Neural cell (in vitro differentiated cells): ENCODE data around the gene COPS9. TPM values are rescaled to one million over a fixed set of nuclear protein-coding genes. Genes with fewer than 3 reads are reported as not detected.

Experiments used
- H2AFZ ChIP-seq: fragments of 200-600, 300-800 bp; sonication (generic), shearing (Covaris generic); 2 replicates; pipeline ENCODE4 v1.6.0; 2014; ENCODE audit warnings: low read depth, mild to moderate bottlenecking, antibody characterized with exemption, low read length, moderate library complexity
- H3F3A ChIP-seq: fragments of 200-600 bp; shearing (Covaris generic); 2 replicates; pipeline ENCODE4 v1.6.1; 2016; ENCODE audit warnings: mild to moderate bottlenecking, moderate library complexity, mixed read lengths, antibody characterized with exemption, low read length; ENCODE audit not compliant: insufficient read depth, poor library complexity, severe bottlenecking
- H3K27ac ChIP-seq: fragments of 200-600, 300-800 bp; sonication (generic), shearing (Covaris generic); 2 replicates; pipeline ENCODE4 v1.5.1; 2014; ENCODE audit warnings: mild to moderate bottlenecking, low read length, moderate library complexity
- H3K27me3 ChIP-seq: fragments of 300-800, 200-600 bp; sonication (generic), shearing (Covaris generic); 2 replicates; pipeline ENCODE4 v1.6.0; 2014; ENCODE audit warnings: mild to moderate bottlenecking, low read depth, low read length, moderate library complexity; ENCODE audit not compliant: insufficient read depth
- H3K36me3 ChIP-seq: fragments of 300-800, 200-600 bp; sonication (generic), shearing (Covaris generic); 2 replicates; pipeline ENCODE4 v1.5.1; 2014; ENCODE audit warnings: mild to moderate bottlenecking, antibody characterized with exemption, low read length, moderate library complexity; ENCODE audit not compliant: insufficient read depth
- H3K4me2 ChIP-seq: fragments of 300-800, 200-600 bp; sonication (generic), shearing (Covaris generic); 2 replicates; pipeline ENCODE4 v1.6.0; 2014; ENCODE audit warnings: mild to moderate bottlenecking, low read length
- H3K4me3 ChIP-seq: fragments of 300-800, 200-600 bp; sonication (generic), shearing (Covaris generic); 2 replicates; pipeline ENCODE4 v1.5.1; 2014; ENCODE audit warnings: mild to moderate bottlenecking, low read length, moderate library complexity
- H3K79me2 ChIP-seq: fragments of 200-600 bp; shearing (Covaris generic); replicated peaks from 2 replicates; pipeline ENCODE4 v1.6.0; 2014; ENCODE audit warnings: mild to moderate bottlenecking, low read length, moderate library complexity; ENCODE audit not compliant: insufficient read depth
- H3K9ac ChIP-seq: fragments of 300-800, 200-600 bp; sonication (generic), shearing (Covaris generic); 2 replicates; pipeline ENCODE4 v1.6.1; 2016; ENCODE audit warnings: mild to moderate bottlenecking, low read length, mixed read lengths
- H3K9me2 ChIP-seq: fragments of 200-600 bp; shearing (Covaris generic); 2 replicates; pipeline ENCODE4 v1.6.1; 2016; ENCODE audit warnings: mild to moderate bottlenecking, low read length, mixed read lengths; ENCODE audit not compliant: insufficient read depth
- H3K9me3 ChIP-seq: fragments of 200-600, 300-800 bp; sonication (generic), shearing (Covaris generic); 2 replicates; pipeline ENCODE4 v1.6.1; 2016; ENCODE audit warnings: mild to moderate bottlenecking, mixed run types, low read length, moderate library complexity, mixed read lengths
- H4K20me1 ChIP-seq: fragments of 200-600 bp; shearing (Covaris generic); 2 replicates; pipeline ENCODE4 v1.6.1; 2016; ENCODE audit warnings: mild to moderate bottlenecking, mixed run types; ENCODE audit not compliant: insufficient read depth
- CTCF ChIP-seq: fragments of 450-650 bp; IDR thresholded peaks from 2 replicates; pipeline ENCODE4 v1.5.1; 2014; ENCODE audit warnings: antibody characterized with exemption, mild to moderate bottlenecking, moderate library complexity; ENCODE audit not compliant: poor library complexity, severe bottlenecking
- EP300 ChIP-seq: fragments of 450-650 bp; conservative IDR thresholded peaks from 2 replicates; pipeline ENCODE4 v1.6.1; 2014; ENCODE audit warnings: antibody characterized with exemption, mild to moderate bottlenecking, moderate library complexity; ENCODE audit not compliant: poor library complexity, severe bottlenecking
- EZH2 ChIP-seq: fragments of 200-600, 300-800 bp; shearing (Covaris generic), sonication (generic); IDR thresholded peaks from 2 replicates; pipeline ENCODE4 v1.6.1; 2014; ENCODE audit warnings: antibody characterized with exemption, low read length, borderline replicate concordance, mild to moderate bottlenecking; ENCODE audit not compliant: insufficient read depth, poor library complexity, severe bottlenecking
- MXI1 ChIP-seq: fragments of 450-650 bp; conservative IDR thresholded peaks from 2 replicates; pipeline ENCODE4 v1.6.1; 2014; ENCODE audit warnings: antibody characterized with exemption, mild to moderate bottlenecking; ENCODE audit not compliant: poor library complexity, severe bottlenecking
- POLR2AphosphoS5 ChIP-seq: IDR thresholded peaks from 2 replicates; pipeline ENCODE4 v1.6.1; 2012
- RAD21 ChIP-seq: fragments of 450-650 bp; conservative IDR thresholded peaks from 2 replicates; pipeline ENCODE4 v1.6.1; 2014; ENCODE audit warnings: antibody characterized with exemption, mild to moderate bottlenecking, moderate library complexity
- SMC3 ChIP-seq: fragments of 450-650 bp; conservative IDR thresholded peaks from 2 replicates; pipeline ENCODE4 v1.6.1; 2014; ENCODE audit warnings: antibody characterized with exemption, mild to moderate bottlenecking, moderate library complexity; ENCODE audit not compliant: poor library complexity
- TAF1 ChIP-seq: IDR thresholded peaks from 2 replicates; pipeline ENCODE4 v1.6.1; 2012; ENCODE audit warnings: low read depth
- polyA plus RNA-seq: library from polyadenylated mRNA; depleted of rRNA; stranded (reverse); fragments of >200 nt; gene quantifications from 2 replicates; pipeline ENCODE4 v1.2.3, GENCODE V29; 2014
- TF ChIP-seq, protein P1 (sequence below): IDR thresholded peaks from 2 replicates; pipeline ENCODE4 v1.6.1; 2012; ENCODE audit warnings: borderline replicate concordance

COPS9 gene
- polyA plus RNA-seq, 1 donor from 2014 or later: 359 TPM

GRCh38 chr2:240126731-240127130 is 9.4 kb downstream of the COPS9 start:
- Histone ChIP-seq H3K36me3 (no peaks in the 10 kb centered on the region), H3K9ac (no peak overlapping the region), H4K20me1 (no peaks in the 10 kb centered on the region), H2AFZ (no peak overlapping the region), H3K9me2 (no peaks in the 10 kb centered on the region), H3F3A (no peaks in the 10 kb centered on the region), H3K27ac (no peak overlapping the region), H3K4me3 (no peak overlapping the region), H3K27me3 (no peaks in the 10 kb centered on the region), H3K9me3 (no peaks in the 10 kb centered on the region), H3K79me2 (no peaks in the 10 kb centered on the region), H3K4me2 (no peak overlapping the region)
- TF ChIP-seq RAD21 (no peak), TAF1 (no peak), CTCF (no peak), EP300 (no peak), EZH2 (no peak), MXI1 (no peak), POLR2AphosphoS5 (no peak), SMC3 (no peak)
- TF ChIP-seq, protein P1, sequence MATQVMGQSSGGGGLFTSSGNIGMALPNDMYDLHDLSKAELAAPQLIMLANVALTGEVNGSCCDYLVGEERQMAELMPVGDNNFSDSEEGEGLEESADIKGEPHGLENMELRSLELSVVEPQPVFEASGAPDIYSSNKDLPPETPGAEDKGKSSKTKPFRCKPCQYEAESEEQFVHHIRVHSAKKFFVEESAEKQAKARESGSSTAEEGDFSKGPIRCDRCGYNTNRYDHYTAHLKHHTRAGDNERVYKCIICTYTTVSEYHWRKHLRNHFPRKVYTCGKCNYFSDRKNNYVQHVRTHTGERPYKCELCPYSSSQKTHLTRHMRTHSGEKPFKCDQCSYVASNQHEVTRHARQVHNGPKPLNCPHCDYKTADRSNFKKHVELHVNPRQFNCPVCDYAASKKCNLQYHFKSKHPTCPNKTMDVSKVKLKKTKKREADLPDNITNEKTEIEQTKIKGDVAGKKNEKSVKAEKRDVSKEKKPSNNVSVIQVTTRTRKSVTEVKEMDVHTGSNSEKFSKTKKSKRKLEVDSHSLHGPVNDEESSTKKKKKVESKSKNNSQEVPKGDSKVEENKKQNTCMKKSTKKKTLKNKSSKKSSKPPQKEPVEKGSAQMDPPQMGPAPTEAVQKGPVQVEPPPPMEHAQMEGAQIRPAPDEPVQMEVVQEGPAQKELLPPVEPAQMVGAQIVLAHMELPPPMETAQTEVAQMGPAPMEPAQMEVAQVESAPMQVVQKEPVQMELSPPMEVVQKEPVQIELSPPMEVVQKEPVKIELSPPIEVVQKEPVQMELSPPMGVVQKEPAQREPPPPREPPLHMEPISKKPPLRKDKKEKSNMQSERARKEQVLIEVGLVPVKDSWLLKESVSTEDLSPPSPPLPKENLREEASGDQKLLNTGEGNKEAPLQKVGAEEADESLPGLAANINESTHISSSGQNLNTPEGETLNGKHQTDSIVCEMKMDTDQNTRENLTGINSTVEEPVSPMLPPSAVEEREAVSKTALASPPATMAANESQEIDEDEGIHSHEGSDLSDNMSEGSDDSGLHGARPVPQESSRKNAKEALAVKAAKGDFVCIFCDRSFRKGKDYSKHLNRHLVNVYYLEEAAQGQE: no peak

GRCh38 chr2:240125742-240126141 is 10.4 kb downstream of the COPS9 start:
- Histone ChIP-seq H3K27me3 (no peaks in the 10 kb centered on the region), H2AFZ (no peak overlapping the region), H3F3A (no peaks in the 10 kb centered on the region), H3K9me3 (no peaks in the 10 kb centered on the region), H3K9ac (no peak overlapping the region), H3K36me3 (no peaks in the 10 kb centered on the region), H3K4me3 (no peak overlapping the region), H3K79me2 (no peaks in the 10 kb centered on the region), H3K9me2 (no peaks in the 10 kb centered on the region), H4K20me1 (no peaks in the 10 kb centered on the region), H3K27ac (no peak overlapping the region), H3K4me2 (no peak overlapping the region)
- no peak for TF ChIP-seq EP300
- TF ChIP-seq POLR2AphosphoS5: no peak
- no peak for TF ChIP-seq TAF1
- TF ChIP-seq, protein P1: no peak
- no peak for TF ChIP-seq RAD21
- no peak for TF ChIP-seq SMC3
- TF ChIP-seq CTCF: no peak
- no peak for TF ChIP-seq MXI1
- no peak for TF ChIP-seq EZH2
